SU-DHL-6 (cell line): ENCODE data around the gene BCL3.

ENCODE experiments used
- EZH2phosphoT487 ChIP-seq: fragments of 200-600 bp; sonication (generic), shearing (Covaris generic); conservative IDR thresholded peaks from 2 replicates; pipeline ENCODE4 v1.6.1; 2018; ENCODE audit warnings: mild to moderate bottlenecking, antibody characterized with exemption, low read length, moderate library complexity, mixed read lengths
- TF ChIP-seq, protein P1 (sequence below): fragments of 200-600 bp; sonication (generic); IDR thresholded peaks from one replicate; pipeline ENCODE4 v1.5.1; 2017; ENCODE audit warnings: antibody characterized with exemption, mild to moderate bottlenecking, low read length, moderate library complexity; ENCODE audit not compliant: insufficient read depth, poor library complexity, severe bottlenecking

- TF ChIP-seq, protein P1, sequence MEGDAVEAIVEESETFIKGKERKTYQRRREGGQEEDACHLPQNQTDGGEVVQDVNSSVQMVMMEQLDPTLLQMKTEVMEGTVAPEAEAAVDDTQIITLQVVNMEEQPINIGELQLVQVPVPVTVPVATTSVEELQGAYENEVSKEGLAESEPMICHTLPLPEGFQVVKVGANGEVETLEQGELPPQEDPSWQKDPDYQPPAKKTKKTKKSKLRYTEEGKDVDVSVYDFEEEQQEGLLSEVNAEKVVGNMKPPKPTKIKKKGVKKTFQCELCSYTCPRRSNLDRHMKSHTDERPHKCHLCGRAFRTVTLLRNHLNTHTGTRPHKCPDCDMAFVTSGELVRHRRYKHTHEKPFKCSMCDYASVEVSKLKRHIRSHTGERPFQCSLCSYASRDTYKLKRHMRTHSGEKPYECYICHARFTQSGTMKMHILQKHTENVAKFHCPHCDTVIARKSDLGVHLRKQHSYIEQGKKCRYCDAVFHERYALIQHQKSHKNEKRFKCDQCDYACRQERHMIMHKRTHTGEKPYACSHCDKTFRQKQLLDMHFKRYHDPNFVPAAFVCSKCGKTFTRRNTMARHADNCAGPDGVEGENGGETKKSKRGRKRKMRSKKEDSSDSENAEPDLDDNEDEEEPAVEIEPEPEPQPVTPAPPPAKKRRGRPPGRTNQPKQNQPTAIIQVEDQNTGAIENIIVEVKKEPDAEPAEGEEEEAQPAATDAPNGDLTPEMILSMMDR: no peak
- no peak for TF ChIP-seq EZH2phosphoT487
Measured at GRCh38 chr19:44756089-44756562, 7.6 kb downstream of the BCL3 start.
